ENCODE data around the gene ADAMTS9.

Gene ADAMTS9

GRCh38 chr3:64687781-64688604 is at the start of gene ADAMTS9:
Gene ADAMTS9, minus strand, starts transcription at chr3:64688000. Its CDS starts 343 bp downstream, at chr3:64687657.
- in situ Hi-C loops (cut with HindIII; ENCODE audit: low pct_ligation_motif_present, low sequenced_read_pairs) = no loop called here
- Histone ChIP-seq H3K4me3 (ENCODE audit: low read depth, low read length) (peak within 1 kb of the TSS; percentile 72), H3K36me3 (replicated peaks) (no peaks in the 10 kb centered on the region), H3K27me3 (replicated peaks) (no peaks in the 10 kb centered on the region), H3K27ac (peak within 1 kb of the TSS; percentile 82)
- no peak for TF ChIP-seq CTCF (IDR thresholded peaks at IDR 0.05; ENCODE audit: low read depth, low read length, missing control alignments)
- peak; percentile 47 for DNase-seq

GRCh38 chr3:64732576-64732975 is 44.8 kb upstream of the ADAMTS9 start:
- Histone ChIP-seq H3K27me3 (replicated peaks) (no peaks in the 10 kb centered on the region), H3K36me3 (replicated peaks) (no peaks in the 10 kb centered on the region), H3K27ac (no peak overlapping the region), H3K4me3 (ENCODE audit: low read depth, low read length) (no peak overlapping the region)
- in situ Hi-C loops (cut with HindIII; ENCODE audit: low pct_ligation_motif_present, low sequenced_read_pairs) = no loop called here
- no peak for TF ChIP-seq CTCF (IDR thresholded peaks at IDR 0.05; ENCODE audit: low read depth, low read length, missing control alignments)
- no peak for DNase-seq

GRCh38 chr3:64730681-64731080 is 42.9 kb upstream of the ADAMTS9 start:
- Histone ChIP-seq H3K27me3 (replicated peaks) (no peaks in the 10 kb centered on the region), H3K4me3 (ENCODE audit: low read depth, low read length) (no peak overlapping the region), H3K36me3 (replicated peaks) (no peaks in the 10 kb centered on the region), H3K27ac (no peak overlapping the region)
- no peak for TF ChIP-seq CTCF (IDR thresholded peaks at IDR 0.05; ENCODE audit: low read depth, low read length, missing control alignments)
- no peak for DNase-seq
- in situ Hi-C loops (cut with HindIII; ENCODE audit: low pct_ligation_motif_present, low sequenced_read_pairs) = no loop called here

GRCh38 chr3:64728994-64729393 is 41.2 kb upstream of the ADAMTS9 start:
- H3K4me3 ChIP-seq (ENCODE audit: low read depth, low read length) = no peak overlapping the region
- DNase-seq = no peak
- no peak overlapping the region for H3K27ac ChIP-seq
- no peaks in the 10 kb centered on the region for H3K36me3 ChIP-seq (replicated peaks)
- in situ Hi-C loops (cut with HindIII; ENCODE audit: low pct_ligation_motif_present, low sequenced_read_pairs) = no loop called here
- TF ChIP-seq CTCF (IDR thresholded peaks at IDR 0.05; ENCODE audit: low read depth, low read length, missing control alignments) = no peak
- no peaks in the 10 kb centered on the region for H3K27me3 ChIP-seq (replicated peaks)

GRCh38 chr3:64728428-64728827 is 40.6 kb upstream of the ADAMTS9 start:
- no peak for TF ChIP-seq CTCF (IDR thresholded peaks at IDR 0.05; ENCODE audit: low read depth, low read length, missing control alignments)

More at GRCh38 chr3:64728428-64728827, 40.6 kb upstream of the ADAMTS9 start:
- H3K4me3 ChIP-seq (ENCODE audit: low read depth, low read length) = no peak overlapping the region
- H3K36me3 ChIP-seq (replicated peaks) = no peaks in the 10 kb centered on the region
- no peak overlapping the region for H3K27ac ChIP-seq
- DNase-seq = no peak
- H3K27me3 ChIP-seq (replicated peaks) = no peaks in the 10 kb centered on the region
- in situ Hi-C loops (cut with HindIII; ENCODE audit: low pct_ligation_motif_present, low sequenced_read_pairs) = no loop called here

Measured in brain microvascular endothelial cell (primary cell).